HepG2 (cell line): ENCODE measurements around the gene RCCD1. TPM values are rescaled to one million over a fixed set of nuclear protein-coding genes. Genes with fewer than 3 reads are reported as not detected.

ENCODE experiments used
- ATAC-seq: fragments of 200-7000 bp; cut with Tn5 transposase; 3 replicates; pipeline ENCODE4 v1.9.1; 2020; ENCODE audit warnings: mild to moderate bottlenecking, moderate library complexity
- BruUV-seq: library from RNA; stranded (reverse); fragments of 400-500 nt; replicated peaks from 2 replicates; lab custom pipeline; 2021; lab: Mats Ljungman, UMichigan
- CTCF ChIA-PET: fragments of 300-600 bp; formaldehyde crosslinking; extraction: SDS; loops from one replicate; lab custom pipeline; 2021; ENCODE audit warnings: low total read pairs, inconsistent platforms, low intra/inter-chr PET ratio; lab: Yijun Ruan, JAX
- POLR2A ChIA-PET: fragments of 350-600 bp; sonication (Branson Sonifier 250); formaldehyde crosslinking; loops from one replicate; lab custom pipeline; 2020; ENCODE audit warnings: antibody characterized with exemption, inconsistent platforms; lab: Yijun Ruan, JAX
- DNase-seq: peaks from one replicate; pipeline ENCODE4 v3.0.0-alpha.2; 2015; ENCODE audit warnings: low spot score
- FAIRE-seq: peaks from 3 replicates; lab custom pipeline; 2011; peaks lifted over from hg19 to GRCh38; lab: Jason Lieb, UNC
- H2AFZ ChIP-seq: one replicate; pipeline ENCODE4 v1.6.1; 2011; ENCODE audit warnings: low read length, inconsistent platforms
- H3K27ac ChIP-seq: fragments of 300-600 bp; 3 replicates; pipeline ENCODE4 v1.8.0; 2011; ENCODE audit warnings: mixed run types, mild to moderate bottlenecking, mixed read lengths, low read length, inconsistent platforms; ENCODE audit not compliant: insufficient read depth; ENCODE audit errors: extremely low read length
- H3K27me3 ChIP-seq, 2 experiments: fragments of 200-600 bp in 1 of 2; 2 replicates in 1 of 2; 3 replicates in 1 of 2; pipeline versions ENCODE4 v1.6.0 to v1.8.0; 2011; ENCODE audit warnings: low read length in 2 of 2, mild to moderate bottlenecking in 2 of 2, moderate library complexity in 2 of 2, inconsistent platforms in 1 of 2; ENCODE audit not compliant: insufficient read depth in 2 of 2, control insufficient read depth in 1 of 2
- H3K36me3 ChIP-seq, 2 experiments: fragments of 200-600 bp in 1 of 2; replicated peaks in 1 of 2; 2 replicates in 1 of 2; 3 replicates in 1 of 2; pipeline versions ENCODE4 v1.5.1 to v1.8.0; 2011; ENCODE audit warnings: low read length in 2 of 2, inconsistent platforms in 1 of 2; ENCODE audit not compliant: insufficient read depth in 2 of 2, control insufficient read depth in 1 of 2
- H3K4me1 ChIP-seq: 2 replicates; pipeline ENCODE4 v1.5.1; 2012; ENCODE audit warnings: low read length, inconsistent platforms; ENCODE audit not compliant: insufficient read depth
- H3K4me2 ChIP-seq: 2 replicates; pipeline ENCODE4 v1.6.0; 2011; ENCODE audit warnings: low read depth, low read length, inconsistent platforms
- H3K4me3 ChIP-seq, 3 experiments: fragments of 200-600 bp in 1 of 3; sonication (generic), shearing (Covaris generic) in 1 of 3; replicated peaks in 1 of 3; 2 replicates each; pipeline ENCODE4 v1.5.1; 2011 to 2016; ENCODE audit warnings: low read length in 3 of 3, inconsistent platforms in 2 of 3, low read depth in 2 of 3, mild to moderate bottlenecking in 2 of 3, control low read depth in 1 of 3, mixed read lengths in 1 of 3; ENCODE audit not compliant: insufficient read depth in 1 of 3
- H3K79me2 ChIP-seq: one replicate; pipeline ENCODE4 v1.6.1; 2011; ENCODE audit warnings: low read length, inconsistent platforms; ENCODE audit not compliant: insufficient read depth
- H3K9ac ChIP-seq: 2 replicates; pipeline ENCODE4 v1.6.0; 2011; ENCODE audit warnings: mild to moderate bottlenecking, low read depth, low read length, inconsistent platforms; ENCODE audit not compliant: insufficient read depth
- H3K9me3 ChIP-seq: 2 replicates; pipeline ENCODE4 v1.5.1; 2012; ENCODE audit warnings: mild to moderate bottlenecking, low read length
- H4K20me1 ChIP-seq: 2 replicates; pipeline ENCODE4 v1.6.0; 2011; ENCODE audit warnings: inconsistent platforms, mild to moderate bottlenecking, low read length, moderate library complexity; ENCODE audit not compliant: insufficient read depth
- AGO2 ChIP-seq: fragments of 200-400 bp; formaldehyde crosslinking; optimal IDR thresholded peaks from 2 replicates; pipeline ENCODE3; 2017; ENCODE audit warnings: mild to moderate bottlenecking, low read depth, low read length, moderate library complexity
- CBX5 ChIP-seq: sonication (generic); formaldehyde crosslinking; IDR thresholded peaks from 2 replicates; pipeline ENCODE4 v1.4.0; 2020; ENCODE audit warnings: missing genetic modification reagents, borderline replicate concordance
- FOXA1 ChIP-seq, 2 experiments: fragments of 450-650 bp in 1 of 2; sonication (generic) in 1 of 2; formaldehyde crosslinking in 1 of 2; IDR thresholded peaks; 2 replicates each; pipeline versions ENCODE4 v1.4.0 to v1.6.1; 2016 to 2020; ENCODE audit warnings: missing genetic modification reagents in 1 of 2
- FUBP1 ChIP-seq: sonication (generic); formaldehyde crosslinking; IDR thresholded peaks from 2 replicates; pipeline ENCODE4 v1.5.1; 2020; ENCODE audit warnings: missing genetic modification reagents, mild to moderate bottlenecking, borderline replicate concordance
- IRF9 ChIP-seq: sonication (generic); formaldehyde crosslinking; IDR thresholded peaks from 2 replicates; pipeline ENCODE4 v1.8.0; 2022; ENCODE audit warnings: missing genetic modification reagents, mild to moderate bottlenecking, borderline replicate concordance
- JUNB ChIP-seq: sonication (generic); formaldehyde crosslinking; IDR thresholded peaks from 2 replicates; pipeline ENCODE4 v1.8.0; 2022; ENCODE audit warnings: missing genetic modification reagents, mild to moderate bottlenecking, borderline replicate concordance
- KDM2A ChIP-seq: sonication (generic); formaldehyde crosslinking; IDR thresholded peaks from 2 replicates; pipeline ENCODE4 v1.4.0; 2020; ENCODE audit warnings: low read depth, missing genetic modification reagents, borderline replicate concordance
- MBNL3 ChIP-seq: fragments of 250-450 bp; sonication (Bioruptor Pico); conservative IDR thresholded peaks from 2 replicates; pipeline ENCODE4 v1.8.0; 2022; ENCODE audit warnings: mild to moderate bottlenecking, inconsistent platforms
- NCOA5 ChIP-seq: sonication (generic); formaldehyde crosslinking; IDR thresholded peaks from 2 replicates; pipeline ENCODE4 v1.4.0; 2020; ENCODE audit warnings: missing genetic modification reagents
- NFE2 ChIP-seq: sonication (generic); formaldehyde crosslinking; IDR thresholded peaks from 2 replicates; pipeline ENCODE4 v1.4.0; 2020; ENCODE audit warnings: missing genetic modification reagents
- NR3C1 ChIP-seq: sonication (generic); formaldehyde crosslinking; IDR thresholded peaks from 2 replicates; pipeline ENCODE4 v1.4.0; 2020; ENCODE audit warnings: missing genetic modification reagents
- WIZ ChIP-seq: sonication (generic); formaldehyde crosslinking; IDR thresholded peaks from 2 replicates; pipeline ENCODE4 v1.5.1; 2020; ENCODE audit warnings: mild to moderate bottlenecking, missing genetic modification reagents
- ZBTB44 ChIP-seq: sonication (generic); formaldehyde crosslinking; IDR thresholded peaks from 2 replicates; pipeline ENCODE4 v1.4.0; 2020; ENCODE audit warnings: missing genetic modification reagents
- ZBTB49 ChIP-seq: sonication (generic); formaldehyde crosslinking; IDR thresholded peaks from 2 replicates; pipeline ENCODE4 v1.4.0; 2020; ENCODE audit warnings: missing genetic modification reagents, borderline replicate concordance
- ZNF781 ChIP-seq: sonication (generic); formaldehyde crosslinking; IDR thresholded peaks from 2 replicates; pipeline ENCODE4 v1.5.1; 2020; ENCODE audit warnings: borderline replicate concordance, mild to moderate bottlenecking, missing genetic modification reagents; ENCODE audit errors: not compliant biosample characterization
- ZSCAN30 ChIP-seq: sonication (generic); formaldehyde crosslinking; IDR thresholded peaks from 2 replicates; pipeline ENCODE4 v1.5.0; 2020; ENCODE audit warnings: mild to moderate bottlenecking, missing genetic modification reagents
- ZZZ3 ChIP-seq: sonication (generic); formaldehyde crosslinking; IDR thresholded peaks from 2 replicates; pipeline ENCODE4 v1.4.0; 2020; ENCODE audit warnings: missing genetic modification reagents, mild to moderate bottlenecking, borderline replicate concordance
- WGBS: methylation state at CpG from one replicate; pipeline ENCODE4 v1.1.6; 2017; ENCODE audit warnings: low lambda C conversion rate; 5-methylcytosine and 5-hydroxymethylcytosine counted together
- in situ Hi-C: cut with HindIII; loops from 2 replicates; pipeline ENCODE4 v1.10.0; 2017; ENCODE audit warnings: low pct_unique_long_range_greater_than_20kb; ENCODE audit not compliant: extremely low pct_ligation_motif_present
- intact Hi-C: fragments of 100-400 bp; cut with micrococcal nuclease; formaldehyde crosslinking; loops from one replicate; pipeline ENCODE4 v1.10.0; 2022; ENCODE audit not compliant: unreplicated experiment
- polyA plus RNA-seq, 8 experiments: library from polyadenylated mRNA; depleted of rRNA in 3 of 8; stranded (reverse) in 7 of 8; unstranded in 1 of 8; fragments of >200 nt; fragmentation: Illumina TruSeq in 4 of 8; extraction: Trizol in 4 of 8; gene quantifications; 2 replicates each; pipeline versions ENCODE4 v1.2.1 to v1.2.3, GENCODE V29; 2011 to 2016; ENCODE audit warnings: low read depth in 4 of 8, missing spikeins in 1 of 8, mixed read lengths in 1 of 8; ENCODE audit not compliant: insufficient read depth in 1 of 8
- total RNA-seq, 5 experiments: library from RNA; depleted of rRNA; stranded (reverse); fragments of >200 nt; fragmentation: Illumina TruSeq; extraction: Trizol; gene quantifications; 2 replicates each; pipeline ENCODE4 v1.2.3, GENCODE V29; 2016; ENCODE audit warnings: low read depth in 1 of 5

The RCCD1 gene
- total and polyA plus RNA-seq, 2 of the 13 experiments (the other 11 are each of a cell fraction or from before 2014, with no cell fraction given) = 14.1 to 15.1 TPM

GRCh38 chr15:90910441-90911301 lies 44.0 kb upstream of the RCCD1 start:
- no peak for FAIRE-seq
- no TSS peak for BruUV-seq
- Histone ChIP-seq H4K20me1 (no peaks in the 10 kb centered on the region), H3K79me2 (no peaks in the 10 kb centered on the region)
- in situ Hi-C loops = no loop called here
- TF ChIP-seq ZSCAN30 (CRISPR knock-in tag) = no peak
- TF ChIP-seq NFE2 (CRISPR knock-in tag) = no peak
- no peak for TF ChIP-seq ZBTB49 (CRISPR knock-in tag)
- no peak for TF ChIP-seq FOXA1 (IDR thresholded peaks at IDR 0.05)
- TF ChIP-seq FOXA1 (CRISPR knock-in tag; IDR thresholded peaks at IDR 0.05) = no peak
- no peak for TF ChIP-seq JUNB
- TF ChIP-seq IRF9 (CRISPR knock-in tag) = no peak
- TF ChIP-seq AGO2 = no peak
- TF ChIP-seq ZZZ3 (CRISPR knock-in tag) = no peak
- TF ChIP-seq MBNL3 = no peak
- no peak for TF ChIP-seq NR3C1 (CRISPR knock-in tag)
- TF ChIP-seq WIZ (CRISPR knock-in tag) = no peak
- no peak for TF ChIP-seq FUBP1 (CRISPR knock-in tag)
- TF ChIP-seq KDM2A (CRISPR knock-in tag) = no peak
- no peak for TF ChIP-seq NCOA5 (CRISPR knock-in tag)
- TF ChIP-seq CBX5 (CRISPR knock-in tag) = no peak
- TF ChIP-seq ZNF781 (CRISPR knock-in tag) = no peak
- no peak for TF ChIP-seq ZBTB44 (CRISPR knock-in tag)
- TF ChIP-seq, all 625 proteins: peak for 0
- no peak overlapping the region for H3K9ac ChIP-seq
- ATAC-seq (no peak), DNase-seq (no peak)
- no peak overlapping the region for H2AFZ ChIP-seq
- ChIA-PET CTCF (no interaction called here), POLR2A (no interaction called here)
- no peaks in the 10 kb centered on the region for H3K4me1 ChIP-seq
- intact Hi-C loops = no loop called here
- H3K27ac ChIP-seq = no peak overlapping the region
- H3K4me3 ChIP-seq = no peak overlapping the region
- no peaks in the 10 kb centered on the region for H3K27me3 ChIP-seq
- no peak overlapping the region for H3K4me2 ChIP-seq
- H3K9me3 ChIP-seq = no peaks in the 10 kb centered on the region
- peaks cover 22 to 75% of the 10 kb centered on the region in 2 experiments for H3K36me3 ChIP-seq
- 97% methylated on average over 11 of the region's 24 CpGs for WGBS
